IPS-11a (cell line): ENCODE data around the gene NPY1R.
A peak's percentile ranks its signal among the peaks of the same experiment; 100 is the strongest.

Experiments
- H3K4me3 ChIP-seq: one replicate; pipeline ENCODE4 v1.5.1; 2013; ENCODE audit warnings: low read depth, low read length, control low read depth

NPY1R gene

GRCh38 chr4:163332526-163333406, at the start of gene NPY1R:
TSS of gene NPY1R (minus strand) at chr4:163332596. CDS start at chr4:163326554, 6,042 bp downstream.
- H3K4me3 ChIP-seq, result peak within 1 kb of the TSS; percentile 78

DNA sequence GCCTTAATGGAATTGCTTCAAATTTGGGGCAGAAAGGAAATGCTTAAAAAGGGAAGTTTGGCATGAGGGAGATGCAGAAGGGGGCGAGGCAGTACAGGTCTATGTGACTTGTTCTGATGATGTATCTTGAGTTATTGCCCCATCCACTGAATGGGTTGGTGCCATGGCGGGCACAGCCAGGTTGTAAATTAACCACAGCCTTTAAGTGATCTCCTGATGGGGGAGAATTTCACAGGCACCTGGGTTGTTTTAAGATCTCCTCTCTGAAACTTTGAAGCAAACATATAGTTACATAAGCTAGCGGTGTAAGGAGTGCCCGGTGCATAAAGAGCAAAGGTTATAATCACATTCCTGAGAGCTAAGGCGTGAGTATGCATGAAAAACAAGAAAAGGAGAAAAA, 48.3 kb upstream of the NPY1R start:
- H3K4me3 ChIP-seq, result no peak overlapping the region

- no peak overlapping the region for H3K4me3 ChIP-seq
These were observed 46.3 kb upstream of the NPY1R start for GRCh38 chr4:163378661-163379060.

- no peak overlapping the region for H3K4me3 ChIP-seq
These were observed 39.6 kb upstream of the NPY1R start for GRCh38 chr4:163372029-163372428.

DNA sequence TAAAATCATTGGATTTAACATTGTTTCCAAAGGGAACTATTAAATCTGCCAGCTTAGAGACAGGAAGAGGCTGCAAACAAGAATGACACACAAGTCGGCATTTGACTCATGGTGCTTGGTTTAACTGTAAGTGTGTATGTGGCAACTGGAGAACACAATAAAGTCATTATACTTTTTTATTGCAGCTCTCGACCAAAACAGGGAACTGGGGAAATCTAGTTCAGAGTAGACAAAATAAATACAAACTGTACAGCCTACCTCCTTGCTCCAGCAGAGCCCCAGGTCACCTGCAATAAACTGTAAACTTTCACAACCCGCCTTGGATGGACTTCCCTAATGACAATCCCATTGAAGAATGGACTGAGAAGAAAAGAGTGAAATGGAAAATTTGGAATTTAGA, 35.3 kb upstream of the NPY1R start:
- no peak overlapping the region for H3K4me3 ChIP-seq

GRCh38 chr4:163356104-163356503, 23.7 kb upstream of the NPY1R start:
- no peak overlapping the region for H3K4me3 ChIP-seq

DNA sequence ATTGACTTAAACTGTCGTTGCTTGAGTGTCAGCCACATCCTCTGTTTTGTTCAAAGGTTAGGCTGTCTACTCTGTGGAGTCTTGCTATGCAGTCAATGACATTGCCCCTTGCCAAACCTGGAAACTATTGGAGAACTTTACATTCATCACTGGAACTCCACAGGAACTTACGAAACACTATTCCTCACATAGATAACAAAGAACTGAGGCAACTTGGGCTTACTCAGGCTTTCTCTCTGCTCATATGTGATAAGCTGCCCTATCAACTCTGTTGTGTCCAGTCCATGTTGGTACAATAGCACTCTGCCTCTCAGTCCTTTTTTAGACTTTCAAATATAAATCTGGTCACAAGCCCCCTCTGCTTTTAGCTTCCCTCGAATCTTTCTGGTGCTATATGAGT, 20.7 kb upstream of the NPY1R start:
- H3K4me3 ChIP-seq, result no peak overlapping the region

GRCh38 chr4:163350672-163351071, 18.3 kb upstream of the NPY1R start:
- H3K4me3 ChIP-seq, result no peak overlapping the region

- H3K4me3 ChIP-seq, result peak overlapping the region; percentile 61
These were observed 12.0 kb upstream of the NPY1R start for GRCh38 chr4:163344147-163345125.

DNA sequence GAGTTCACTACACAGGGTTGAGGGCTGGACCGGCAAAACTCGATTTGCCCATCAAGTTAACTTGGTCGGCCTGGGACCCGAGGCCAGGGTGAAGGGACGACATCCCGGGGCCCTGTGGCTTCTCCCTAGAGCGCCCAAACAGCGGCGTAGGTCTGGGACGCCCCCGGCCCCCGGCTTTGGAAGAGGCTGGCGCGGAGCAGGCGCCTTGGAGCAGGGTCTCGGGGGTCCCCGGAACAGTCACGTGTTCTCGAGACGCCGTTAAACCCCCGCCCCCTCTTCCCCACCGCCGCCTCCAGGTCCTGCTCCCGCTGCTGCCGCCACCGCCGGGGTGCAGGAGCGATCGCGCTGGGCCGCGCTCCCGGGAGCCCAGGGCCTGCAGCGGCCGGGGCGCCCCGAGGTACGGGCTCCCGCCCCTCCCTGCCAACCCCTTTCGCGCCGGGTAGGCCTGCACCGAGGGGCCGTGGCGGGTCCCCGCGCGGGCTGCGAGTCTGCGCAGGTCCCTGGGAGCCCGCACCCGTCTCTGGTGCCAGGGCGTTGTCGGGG, 11.3 kb upstream of the NPY1R start, which contains the start of gene NPY5R:
TSS of gene NPY5R (plus strand) at position 289 of the 543 bp plus-strand sequence. CDS start 6,382 bp downstream, outside the sequence.
- H3K4me3 ChIP-seq, result peak within 1 kb of the TSS; percentile 61

DNA sequence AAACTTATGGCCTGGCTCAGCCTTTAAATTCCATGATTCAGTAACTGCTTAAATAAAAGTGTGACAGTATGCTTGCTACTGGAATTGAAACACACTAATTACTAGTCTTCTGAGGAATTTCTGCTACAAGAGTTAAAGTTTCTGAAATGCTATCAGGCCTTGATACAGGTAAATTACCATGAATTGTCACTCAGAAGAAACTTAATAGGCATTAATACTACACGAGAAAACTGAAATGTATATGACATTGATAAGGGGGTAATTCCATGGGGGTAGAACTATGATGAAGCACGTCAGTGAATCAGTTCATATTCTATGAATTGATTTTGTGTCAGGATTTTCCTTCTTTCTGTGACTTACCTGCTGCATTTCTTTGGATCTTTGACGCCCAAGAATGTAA, 3.0 kb upstream of the NPY1R start:
- no peak overlapping the region for H3K4me3 ChIP-seq

DNA sequence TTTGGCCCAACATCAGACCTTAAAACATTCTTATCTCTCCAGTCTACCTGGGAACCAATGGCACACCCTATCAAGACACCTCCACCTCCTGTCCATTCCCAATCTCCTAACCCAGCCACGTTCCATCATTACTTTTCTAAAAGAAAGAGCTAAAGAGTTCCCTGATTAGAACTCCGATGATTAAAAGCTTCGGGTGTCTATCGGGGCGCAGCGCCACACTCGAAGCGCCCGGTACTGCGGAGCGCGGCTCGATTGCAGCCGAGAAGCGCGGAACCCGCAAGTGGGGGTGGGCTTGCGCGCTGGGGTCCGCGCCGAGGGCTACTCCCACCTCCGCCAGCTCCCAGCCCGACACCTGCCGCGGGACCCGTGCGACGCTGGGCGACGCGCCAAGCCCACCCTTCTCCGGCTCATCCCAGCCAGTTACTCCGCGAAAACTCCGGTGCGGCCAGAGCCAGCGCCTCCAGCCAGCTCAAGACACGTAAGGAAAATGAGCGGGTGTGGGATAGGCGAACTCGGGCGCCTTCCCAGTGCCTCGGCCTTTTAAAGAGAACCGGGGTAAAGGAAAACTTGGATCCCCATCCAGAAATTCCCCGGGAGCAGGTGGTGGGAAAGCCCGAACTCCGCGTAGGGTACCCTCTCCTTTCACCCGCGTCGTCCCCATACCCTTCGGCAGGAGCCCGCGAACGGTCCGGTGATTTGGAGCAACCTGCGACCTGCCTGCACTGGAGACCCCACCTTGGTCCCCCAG, 593 bp downstream of the NPY1R start:
- H3K4me3 ChIP-seq, result peak overlapping the region; percentile 78

DNA sequence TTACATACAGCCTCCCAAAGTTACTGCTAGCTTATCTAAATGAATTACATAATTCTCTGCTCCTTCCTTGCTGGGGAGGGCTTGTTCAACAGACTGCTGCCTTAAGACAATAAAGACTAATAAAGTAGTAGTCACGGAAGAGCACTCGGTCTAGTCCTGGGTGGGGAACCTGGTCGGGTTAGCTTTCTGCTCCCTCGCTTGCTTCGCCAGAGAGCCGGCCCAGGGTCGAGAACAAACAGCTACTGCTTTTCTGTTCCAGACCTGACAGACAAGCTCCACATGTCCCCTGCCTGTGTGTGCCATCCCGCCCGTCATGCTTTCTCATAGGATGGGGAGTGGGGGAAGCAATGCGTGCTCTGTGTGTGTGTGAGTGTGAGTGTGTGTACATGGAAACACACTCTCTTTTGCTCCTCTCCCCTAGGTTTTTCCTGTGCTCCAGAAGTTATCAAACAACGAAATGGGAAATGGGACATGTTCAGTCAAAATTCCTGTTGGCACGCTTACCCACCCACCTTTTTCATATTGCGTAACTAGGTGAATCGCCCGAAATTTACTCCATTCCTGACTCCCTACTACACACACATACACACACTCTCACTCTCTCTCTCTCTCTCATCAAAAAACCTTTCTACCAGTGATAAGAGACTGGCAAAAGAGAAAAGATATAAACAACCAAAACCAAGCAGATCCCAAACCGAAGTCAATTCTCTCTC, 1.3 kb downstream of the NPY1R start:
- peak overlapping the region; percentile 78 for H3K4me3 ChIP-seq

GRCh38 chr4:163317110-163317509, 15.3 kb downstream of the NPY1R start:
- no peak overlapping the region for H3K4me3 ChIP-seq

- H3K4me3 ChIP-seq, result no peak overlapping the region
These were observed 22.9 kb downstream of the NPY1R start for GRCh38 chr4:163309466-163309865.

- no peak overlapping the region for H3K4me3 ChIP-seq
These were observed 29.3 kb downstream of the NPY1R start for GRCh38 chr4:163303069-163303468.

- H3K4me3 ChIP-seq, result no peak overlapping the region
These were observed 32.0 kb downstream of the NPY1R start for GRCh38 chr4:163300445-163300844.

GRCh38 chr4:163295138-163295537, 37.3 kb downstream of the NPY1R start:
- H3K4me3 ChIP-seq, result no peak overlapping the region

DNA sequence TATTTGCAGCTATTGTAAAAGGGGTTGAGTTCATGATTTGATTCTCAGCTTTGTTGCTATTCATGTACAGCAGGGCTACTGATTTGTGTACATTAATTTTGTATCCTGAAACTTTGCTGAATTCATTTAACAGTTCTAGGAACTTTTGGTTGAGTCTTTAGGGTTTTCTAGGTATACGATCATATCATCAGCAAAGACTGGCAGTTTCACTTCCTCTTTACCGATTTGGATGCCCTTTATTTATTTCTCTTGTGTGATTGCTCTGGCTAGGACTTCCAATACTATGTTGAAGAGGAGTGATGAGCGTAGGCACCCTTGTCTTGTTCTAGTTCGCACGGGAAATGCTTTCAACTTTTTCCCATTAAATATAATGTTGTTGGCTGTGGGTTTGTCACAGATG, 48.1 kb downstream of the NPY1R start:
- H3K4me3 ChIP-seq, result no peak overlapping the region
